ENCODE data around the gene PLVAP.

GRCh38 chr19:17347361-17347760 is 29.8 kb downstream of the PLVAP start:
- TF ChIP-seq CTCF (IDR thresholded peaks at IDR 0.05; ENCODE audit: insufficient read depth, low read length, poor library complexity, severe bottlenecking) (no peak), EZH2phosphoT487 (conservative IDR thresholded peaks at IDR 0.05; ENCODE audit: low read length) (no peak)
